ENCODE data around the gene SPDYE3. TPM values are rescaled to one million over a fixed set of nuclear protein-coding genes. Genes with fewer than 3 reads are reported as not detected.

The SPDYE3 gene
- total and polyA plus RNA-seq, 2 of the 13 experiments (the other 11 are each of a cell fraction or from before 2014, with no cell fraction given), result not detected

GRCh38 chr7:100335566-100336466 lies 28.3 kb downstream of the SPDYE3 start (continued):
- TF ChIP-seq RNF219 (CRISPR knock-in tag; IDR thresholded peaks at IDR 0.05), result 0 out of 2 replicates have a peak, but pooled peaks have one; percentile 43
- TF ChIP-seq PPARG (CRISPR knock-in tag; conservative IDR thresholded peaks at IDR 0.05), result 0 out of 2 replicates have a peak, but pooled peaks have one; percentile 19
- TF ChIP-seq JUN (CRISPR knock-in tag; IDR thresholded peaks at IDR 0.05), result 0 out of 2 replicates have a peak, but pooled peaks have one; percentile 21
- peak; percentile 27; the same call in 1 of the 2 replicates for TF ChIP-seq ZNF563 (CRISPR knock-in tag; IDR thresholded peaks at IDR 0.05)
- TF ChIP-seq KAT8 (CRISPR knock-in tag; IDR thresholded peaks at IDR 0.05), result peak; percentile 64; the same call in 1 of the 2 replicates
- peak; percentile 56; the same call in 1 of the 2 replicates for TF ChIP-seq ETV5 (CRISPR knock-in tag; IDR thresholded peaks at IDR 0.05; ENCODE audit: borderline replicate concordance)
- peak; percentile 96 for TF ChIP-seq ZNF362 (CRISPR knock-in tag; IDR thresholded peaks at IDR 0.05; ENCODE audit: borderline replicate concordance)
- TF ChIP-seq ZNF143 (CRISPR knock-in tag; IDR thresholded peaks at IDR 0.05), result peak; percentile 49
- peak; percentile 36; the same call in 1 of the 2 replicates for TF ChIP-seq FOXM1 (CRISPR knock-in tag; IDR thresholded peaks at IDR 0.05)
- 0 out of 2 replicates have a peak, but pooled peaks have one; percentile 33 for TF ChIP-seq ZNF34 (CRISPR knock-in tag; IDR thresholded peaks at IDR 0.05; ENCODE audit: borderline replicate concordance)
- 0 out of 2 replicates have a peak, but pooled peaks have one; percentile 52 for TF ChIP-seq ZBED4 (CRISPR knock-in tag; IDR thresholded peaks at IDR 0.05; ENCODE audit: borderline replicate concordance)
- TF ChIP-seq ZNF605 (CRISPR knock-in tag; IDR thresholded peaks at IDR 0.05), result peak; percentile 77
- TF ChIP-seq FOXC1 (CRISPR knock-in tag; IDR thresholded peaks at IDR 0.05; ENCODE audit: borderline replicate concordance), result 0 out of 2 replicates have a peak, but pooled peaks have one; percentile 35
- peak in 1 of 2 experiments; percentile 81; a peak in 2 of 4 replicates for TF ChIP-seq KLF16 (CRISPR knock-in tag; IDR thresholded peaks at IDR 0.05)
- TF ChIP-seq ZNF292 (CRISPR knock-in tag; IDR thresholded peaks at IDR 0.05; ENCODE audit: borderline replicate concordance, low read depth), result peak; percentile 36; the same call in 1 of the 2 replicates
- TF ChIP-seq KMT2A (CRISPR knock-in tag; IDR thresholded peaks at IDR 0.05), result peak; percentile 32; the same call in 1 of the 2 replicates
- peak; percentile 73; the same call in 1 of the 2 replicates for TF ChIP-seq THAP8 (CRISPR knock-in tag; IDR thresholded peaks at IDR 0.05; ENCODE audit: borderline replicate concordance)
- 0 out of 2 replicates have a peak, but pooled peaks have one; percentile 20 for TF ChIP-seq REXO4 (CRISPR knock-in tag; IDR thresholded peaks at IDR 0.05; ENCODE audit: borderline replicate concordance)
- 0 out of 2 replicates have a peak, but pooled peaks have one; percentile 14 for TF ChIP-seq ZNF33B (CRISPR knock-in tag; IDR thresholded peaks at IDR 0.05)

Measured in HepG2 (cell line).